Astrocyte (in vitro differentiated cells and primary cell): ENCODE data around the gene RRAGC. TPM values are rescaled to one million over a fixed set of nuclear protein-coding genes. Genes with fewer than 3 reads are reported as not detected.

Source experiments
- DNase-seq: peaks from one replicate; pipeline ENCODE4 v3.0.0-alpha.2; 2010; ENCODE audit warnings: low read depth
- FAIRE-seq: peaks from 2 replicates; lab custom pipeline; 2011; peaks lifted over from hg19 to GRCh38; lab: Jason Lieb, UNC
- H2AFZ ChIP-seq: 2 replicates; pipeline ENCODE4 v1.6.0; 2012; ENCODE audit warnings: low read depth, low read length, inconsistent platforms
- H3K27ac ChIP-seq: 2 replicates; pipeline ENCODE4 v1.5.1; 2011; ENCODE audit warnings: low read depth, low read length, inconsistent platforms
- H3K27me3 ChIP-seq: 2 replicates; pipeline ENCODE4 v1.6.0; 2011; ENCODE audit warnings: low read length, inconsistent platforms; ENCODE audit not compliant: insufficient read depth
- H3K36me3 ChIP-seq: 2 replicates; pipeline ENCODE4 v1.5.1; 2011; ENCODE audit warnings: low read length, inconsistent platforms; ENCODE audit not compliant: insufficient read depth
- H3K4me1 ChIP-seq: 2 replicates; pipeline ENCODE4 v1.5.1; 2011; ENCODE audit warnings: low read length, inconsistent platforms; ENCODE audit not compliant: insufficient read depth
- H3K4me2 ChIP-seq: 2 replicates; pipeline ENCODE4 v1.6.0; 2012; ENCODE audit warnings: low read length, inconsistent platforms
- H3K4me3 ChIP-seq: 2 replicates; pipeline ENCODE4 v1.5.1; 2011; ENCODE audit warnings: low read depth, mild to moderate bottlenecking, low read length, inconsistent platforms; ENCODE audit not compliant: insufficient read depth
- H3K79me2 ChIP-seq: 2 replicates; pipeline ENCODE4 v1.6.0; 2012; ENCODE audit warnings: mild to moderate bottlenecking, low read length, inconsistent platforms; ENCODE audit not compliant: insufficient read depth
- H3K9ac ChIP-seq: 2 replicates; pipeline ENCODE4 v1.6.0; 2012; ENCODE audit warnings: mild to moderate bottlenecking, low read length, inconsistent platforms
- H3K9me3 ChIP-seq: 2 replicates; pipeline ENCODE4 v1.5.1; 2012; ENCODE audit warnings: low read depth, mild to moderate bottlenecking, low read length, inconsistent platforms; ENCODE audit not compliant: insufficient read depth
- H4K20me1 ChIP-seq: 2 replicates; pipeline ENCODE4 v1.6.0; 2012; ENCODE audit warnings: low read length, inconsistent platforms; ENCODE audit not compliant: insufficient read depth
- H3K27ac Mint-ChIP-seq: one replicate; pipeline ENCODE4 v1.8.0; 2021; ENCODE audit warnings: mild to moderate bottlenecking, mixed read lengths; ENCODE audit not compliant: unreplicated experiment
- H3K27me3 Mint-ChIP-seq: one replicate; pipeline ENCODE4 v1.8.0; 2021; ENCODE audit warnings: low read depth, mixed read lengths; ENCODE audit not compliant: unreplicated experiment
- H3K36me3 Mint-ChIP-seq: one replicate; pipeline ENCODE4 v1.8.0; 2021; ENCODE audit warnings: low read depth, mixed read lengths; ENCODE audit not compliant: unreplicated experiment
- H3K4me1 Mint-ChIP-seq: one replicate; pipeline ENCODE4 v1.8.0; 2021; ENCODE audit warnings: low read depth, mixed read lengths; ENCODE audit not compliant: unreplicated experiment
- H3K4me3 Mint-ChIP-seq: one replicate; pipeline ENCODE4 v1.8.0; 2021; ENCODE audit warnings: mild to moderate bottlenecking, moderate library complexity, mixed read lengths; ENCODE audit not compliant: unreplicated experiment
- H3K9me3 Mint-ChIP-seq: one replicate; pipeline ENCODE4 v1.8.0; 2021; ENCODE audit warnings: mild to moderate bottlenecking, mixed read lengths; ENCODE audit not compliant: unreplicated experiment
- EZH2 ChIP-seq: IDR thresholded peaks from 2 replicates; pipeline ENCODE4 v1.6.1; 2012; ENCODE audit warnings: mild to moderate bottlenecking, low read length, inconsistent platforms; ENCODE audit not compliant: insufficient read depth
- total RNA-seq: library from RNA; stranded (reverse); gene quantifications from 2 replicates; pipeline ENCODE4 v1.2.1, GENCODE V29; 2021
- TF ChIP-seq, protein P1 (sequence below): IDR thresholded peaks from 2 replicates; pipeline ENCODE4 v1.5.1; 2011; ENCODE audit warnings: low read depth, mild to moderate bottlenecking, inconsistent platforms, low read length, moderate library complexity; ENCODE audit not compliant: insufficient read depth

RRAGC gene
- total RNA-seq, 1 donor from 2014 or later: 37.3 TPM

DNA sequence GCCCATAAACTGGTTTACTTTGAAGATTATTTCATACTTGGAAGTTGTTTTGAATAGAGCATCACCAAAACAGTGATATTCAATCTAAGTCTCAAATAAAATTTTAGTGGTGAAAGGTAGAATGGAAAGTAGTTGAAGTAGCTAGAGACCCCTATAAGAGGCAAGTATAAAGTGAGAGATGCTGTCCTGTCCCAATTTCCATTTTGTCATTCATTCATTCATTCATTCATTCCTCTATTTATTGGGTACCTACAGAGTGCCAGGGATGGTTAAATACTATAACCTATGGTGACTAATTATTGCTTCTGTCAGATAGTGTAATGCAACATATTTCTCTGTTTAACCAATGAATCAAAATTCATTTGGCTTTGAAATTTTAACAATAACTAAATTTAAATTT lies 32.7 kb downstream of the RRAGC start:
- Mint-ChIP-seq H3K27me3 (peaks cover 38% of the 10 kb centered on the region), H3K9me3 (no peaks in the 10 kb centered on the region), H3K36me3 (no peaks in the 10 kb centered on the region), H3K4me3 (no peak overlapping the region), H3K4me1 (no peaks in the 10 kb centered on the region), H3K27ac (no peak overlapping the region)
- Histone ChIP-seq H3K4me1 (no peaks in the 10 kb centered on the region), H3K4me2 (no peak overlapping the region), H3K9me3 (no peaks in the 10 kb centered on the region), H2AFZ (no peak overlapping the region), H3K27ac (no peak overlapping the region), H3K79me2 (no peaks in the 10 kb centered on the region), H3K4me3 (no peak overlapping the region), H3K27me3 (peaks cover 8% of the 10 kb centered on the region), H4K20me1 (no peaks in the 10 kb centered on the region), H3K36me3 (no peaks in the 10 kb centered on the region), H3K9ac (no peak overlapping the region)
- DNase-seq (no peak), FAIRE-seq (no peak)
- no peak for TF ChIP-seq EZH2
- TF ChIP-seq, protein P1, sequence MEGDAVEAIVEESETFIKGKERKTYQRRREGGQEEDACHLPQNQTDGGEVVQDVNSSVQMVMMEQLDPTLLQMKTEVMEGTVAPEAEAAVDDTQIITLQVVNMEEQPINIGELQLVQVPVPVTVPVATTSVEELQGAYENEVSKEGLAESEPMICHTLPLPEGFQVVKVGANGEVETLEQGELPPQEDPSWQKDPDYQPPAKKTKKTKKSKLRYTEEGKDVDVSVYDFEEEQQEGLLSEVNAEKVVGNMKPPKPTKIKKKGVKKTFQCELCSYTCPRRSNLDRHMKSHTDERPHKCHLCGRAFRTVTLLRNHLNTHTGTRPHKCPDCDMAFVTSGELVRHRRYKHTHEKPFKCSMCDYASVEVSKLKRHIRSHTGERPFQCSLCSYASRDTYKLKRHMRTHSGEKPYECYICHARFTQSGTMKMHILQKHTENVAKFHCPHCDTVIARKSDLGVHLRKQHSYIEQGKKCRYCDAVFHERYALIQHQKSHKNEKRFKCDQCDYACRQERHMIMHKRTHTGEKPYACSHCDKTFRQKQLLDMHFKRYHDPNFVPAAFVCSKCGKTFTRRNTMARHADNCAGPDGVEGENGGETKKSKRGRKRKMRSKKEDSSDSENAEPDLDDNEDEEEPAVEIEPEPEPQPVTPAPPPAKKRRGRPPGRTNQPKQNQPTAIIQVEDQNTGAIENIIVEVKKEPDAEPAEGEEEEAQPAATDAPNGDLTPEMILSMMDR: no peak

DNA sequence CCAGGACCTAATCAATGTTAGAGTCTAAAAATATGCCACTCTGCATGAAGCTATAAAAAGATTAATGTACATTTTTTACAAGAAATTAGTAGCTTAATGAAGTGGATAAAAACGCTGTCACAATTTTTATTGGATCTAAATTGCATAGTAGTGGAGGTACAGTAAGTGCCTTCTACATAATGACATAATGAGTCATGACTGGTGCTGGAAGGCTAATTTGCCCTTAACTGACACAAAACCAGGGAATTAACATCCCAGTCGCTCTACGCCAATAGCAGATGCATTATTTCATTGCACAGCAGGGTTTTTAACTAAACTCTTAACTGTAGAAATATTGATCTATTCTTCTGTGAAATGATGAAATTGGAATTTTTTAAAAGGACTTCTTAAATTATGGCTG lies 33.3 kb downstream of the RRAGC start:
- H3K36me3 Mint-ChIP-seq: no peaks in the 10 kb centered on the region

DNA sequence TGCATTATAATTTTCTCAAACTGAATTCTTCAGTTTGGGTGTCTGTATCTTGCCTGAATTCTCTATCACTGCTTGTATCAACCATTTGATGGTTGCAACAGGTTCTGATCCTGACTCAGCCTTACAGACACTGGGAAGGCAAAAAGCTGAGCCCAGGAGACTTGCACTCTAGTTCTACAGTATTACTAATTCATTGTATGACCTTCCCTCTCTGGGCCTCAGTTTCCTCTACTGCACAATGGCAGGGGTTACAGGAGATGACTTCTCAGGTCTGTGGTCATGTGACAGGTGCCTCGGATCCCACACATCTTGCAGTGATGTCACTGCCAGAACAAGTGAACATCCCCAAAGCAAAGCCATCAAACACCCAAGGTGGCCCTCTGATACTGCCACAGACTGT lies 38.7 kb downstream of the RRAGC start:
- TF ChIP-seq, protein P1: no peak
- no peak for TF ChIP-seq EZH2
- Histone ChIP-seq H3K4me2 (no peak overlapping the region), H3K79me2 (no peaks in the 10 kb centered on the region), H4K20me1 (no peaks in the 10 kb centered on the region), H3K4me1 (peaks cover 6% of the 10 kb centered on the region), H2AFZ (no peak overlapping the region), H3K9ac (no peak overlapping the region), H3K4me3 (no peak overlapping the region), H3K27me3 (peaks cover 46% of the 10 kb centered on the region), H3K9me3 (peaks cover 9% of the 10 kb centered on the region), H3K27ac (no peak overlapping the region), H3K36me3 (no peaks in the 10 kb centered on the region)
- Mint-ChIP-seq H3K4me1 (no peaks in the 10 kb centered on the region), H3K27ac (no peak overlapping the region), H3K36me3 (peaks cover 4% of the 10 kb centered on the region), H3K4me3 (no peak overlapping the region), H3K27me3 (peaks cover 63% of the 10 kb centered on the region), H3K9me3 (peaks cover 6% of the 10 kb centered on the region)
- DNase-seq: no peak
- no peak for FAIRE-seq

More for the DNA sequence above, 33.3 kb downstream of the RRAGC start:
- Histone ChIP-seq H4K20me1 (no peaks in the 10 kb centered on the region), H2AFZ (no peak overlapping the region), H3K4me1 (no peaks in the 10 kb centered on the region), H3K4me2 (no peak overlapping the region), H3K36me3 (no peaks in the 10 kb centered on the region), H3K27me3 (peaks cover 13% of the 10 kb centered on the region), H3K9ac (no peak overlapping the region), H3K4me3 (no peak overlapping the region), H3K9me3 (no peaks in the 10 kb centered on the region), H3K27ac (no peak overlapping the region), H3K79me2 (no peaks in the 10 kb centered on the region)
- DNase-seq (no peak), FAIRE-seq (no peak)
- no peaks in the 10 kb centered on the region for H3K4me1 Mint-ChIP-seq
- H3K9me3 Mint-ChIP-seq: no peaks in the 10 kb centered on the region
- no peak overlapping the region for H3K4me3 Mint-ChIP-seq
- H3K27me3 Mint-ChIP-seq: peaks cover 41% of the 10 kb centered on the region
- no peak for TF ChIP-seq EZH2
- TF ChIP-seq, protein P1: no peak
- H3K27ac Mint-ChIP-seq: no peak overlapping the region
